Inflammatory macrophage (primary cell): Measurements from ENCODE around the gene LARP4B.
"Not testable (repeated sequence)": the region's sequence is repeated elsewhere in the genome, so short reads cannot be mapped to it uniquely, and the experiment has no call there.

ENCODE experiments used
- DNase-seq, 2 donors: peaks; one replicate each; pipeline ENCODE4 v3.0.0-alpha.2; 2020 to 2022

The LARP4B gene

DNA sequence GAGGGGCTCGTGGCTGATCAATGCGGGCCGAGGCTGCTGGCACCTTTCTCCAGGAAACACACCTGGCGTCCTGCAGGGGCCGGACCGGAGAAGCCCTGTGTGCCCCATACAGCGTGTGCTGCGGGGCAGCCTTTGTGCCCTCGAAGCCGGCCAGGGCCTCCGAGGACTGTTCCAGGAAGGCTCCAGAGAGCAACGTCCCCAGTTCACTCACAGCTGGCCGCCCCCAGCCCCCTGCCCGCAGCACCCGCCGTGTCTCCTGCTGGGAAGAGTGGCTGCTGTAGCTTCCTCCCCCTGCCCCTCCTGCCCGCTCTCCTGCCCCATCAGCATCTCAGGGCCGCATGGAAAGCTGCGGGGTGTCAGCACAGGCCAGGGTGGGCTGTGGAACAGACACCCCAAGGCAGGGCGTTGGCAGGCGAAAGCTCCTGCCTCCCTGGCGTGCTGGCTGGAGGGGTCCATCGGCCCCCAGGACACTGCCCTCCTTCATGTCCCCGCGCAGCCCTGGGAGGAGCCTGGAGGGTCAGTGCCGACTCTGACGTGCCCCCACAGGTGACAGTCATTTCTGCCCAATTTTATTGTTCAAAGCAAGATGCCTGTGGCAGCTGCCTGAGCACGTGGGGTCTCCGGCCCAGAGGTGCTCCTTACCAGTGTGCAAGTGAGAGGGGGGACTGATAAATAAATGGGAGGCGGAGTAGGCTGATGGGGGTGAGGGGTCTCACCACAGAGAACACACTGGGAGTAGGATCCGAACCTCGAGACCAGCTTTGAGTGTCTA lies 146.2 kb downstream of the LARP4B start:
- no peak for DNase-seq

DNA sequence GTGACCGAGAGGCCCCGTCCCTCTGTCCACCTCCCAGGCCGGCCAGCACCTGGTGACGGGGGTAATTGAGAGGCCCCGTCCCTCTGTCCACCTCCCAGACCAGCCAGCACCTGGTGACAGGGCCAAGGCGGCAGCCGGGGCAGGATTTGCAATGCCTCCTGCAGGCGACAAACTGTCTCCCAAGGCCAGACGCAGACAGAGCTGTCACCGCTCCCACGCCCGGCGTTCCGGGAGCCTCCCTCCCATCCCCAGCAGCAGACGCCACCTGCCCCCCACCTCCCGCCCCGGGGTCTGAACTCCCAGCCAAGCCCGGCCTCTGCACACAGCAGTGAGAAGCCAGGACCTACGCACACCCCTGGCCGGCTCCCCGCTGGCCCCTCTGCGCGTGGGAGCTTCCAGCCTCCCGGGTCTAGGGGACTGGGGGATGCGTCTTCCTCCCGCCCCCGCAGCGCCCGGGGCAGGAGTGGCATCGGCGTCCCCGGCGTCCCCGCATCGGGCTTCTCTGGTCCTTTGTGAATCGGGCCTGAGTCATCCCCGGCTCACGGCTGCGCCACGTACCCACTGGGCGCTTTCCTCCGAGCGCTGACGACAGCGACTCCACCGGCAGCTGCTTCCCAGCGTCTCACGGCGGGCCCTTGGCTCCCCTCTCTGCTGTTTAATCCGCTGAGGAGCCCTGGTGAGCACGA lies 147.0 kb downstream of the LARP4B start:
- DNase-seq, result no peak

DNA sequence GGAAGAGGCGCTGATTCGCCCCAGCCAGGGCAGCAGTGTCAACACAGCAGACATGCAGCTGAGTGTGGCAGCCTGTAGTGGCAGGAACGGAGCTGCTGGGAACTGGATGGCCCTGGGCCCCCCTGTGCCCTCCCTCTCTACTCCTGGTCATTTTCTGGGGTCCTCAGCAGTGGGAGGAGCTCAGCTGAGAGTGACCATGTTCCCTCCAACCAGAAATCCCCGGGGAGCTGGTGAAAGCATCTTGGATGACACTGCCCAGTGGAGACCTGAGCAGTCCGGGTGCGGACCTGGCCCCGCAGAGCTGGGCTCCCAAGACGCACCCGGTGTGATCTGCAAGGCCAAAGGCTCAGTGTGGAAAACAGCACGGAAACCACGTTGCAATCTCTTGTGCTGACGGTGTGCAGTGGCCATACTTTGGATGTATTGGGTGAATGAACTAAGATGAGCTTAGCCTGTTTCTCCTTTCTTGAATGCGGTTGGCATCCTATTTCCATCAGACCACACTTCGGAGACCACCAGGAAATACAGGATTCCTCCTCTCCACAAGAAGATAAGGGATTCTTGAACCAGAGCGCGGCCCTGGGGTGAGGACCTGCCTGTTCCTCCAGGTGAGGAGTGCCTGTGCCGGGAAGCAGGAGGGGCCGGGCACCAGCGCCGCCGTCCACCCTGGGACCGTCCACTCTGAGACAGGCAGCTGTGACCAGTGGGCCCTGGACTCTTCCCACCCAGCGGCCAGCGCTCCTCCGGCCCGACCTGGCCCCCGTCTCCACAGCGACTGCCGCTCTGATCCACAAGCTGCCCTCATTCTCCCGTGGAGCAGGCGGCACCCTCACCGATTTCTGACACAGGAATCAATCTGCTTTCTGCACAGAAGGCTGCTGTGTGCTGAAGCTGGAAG lies 148.5 kb downstream of the LARP4B start:
- no peak for DNase-seq

DNA sequence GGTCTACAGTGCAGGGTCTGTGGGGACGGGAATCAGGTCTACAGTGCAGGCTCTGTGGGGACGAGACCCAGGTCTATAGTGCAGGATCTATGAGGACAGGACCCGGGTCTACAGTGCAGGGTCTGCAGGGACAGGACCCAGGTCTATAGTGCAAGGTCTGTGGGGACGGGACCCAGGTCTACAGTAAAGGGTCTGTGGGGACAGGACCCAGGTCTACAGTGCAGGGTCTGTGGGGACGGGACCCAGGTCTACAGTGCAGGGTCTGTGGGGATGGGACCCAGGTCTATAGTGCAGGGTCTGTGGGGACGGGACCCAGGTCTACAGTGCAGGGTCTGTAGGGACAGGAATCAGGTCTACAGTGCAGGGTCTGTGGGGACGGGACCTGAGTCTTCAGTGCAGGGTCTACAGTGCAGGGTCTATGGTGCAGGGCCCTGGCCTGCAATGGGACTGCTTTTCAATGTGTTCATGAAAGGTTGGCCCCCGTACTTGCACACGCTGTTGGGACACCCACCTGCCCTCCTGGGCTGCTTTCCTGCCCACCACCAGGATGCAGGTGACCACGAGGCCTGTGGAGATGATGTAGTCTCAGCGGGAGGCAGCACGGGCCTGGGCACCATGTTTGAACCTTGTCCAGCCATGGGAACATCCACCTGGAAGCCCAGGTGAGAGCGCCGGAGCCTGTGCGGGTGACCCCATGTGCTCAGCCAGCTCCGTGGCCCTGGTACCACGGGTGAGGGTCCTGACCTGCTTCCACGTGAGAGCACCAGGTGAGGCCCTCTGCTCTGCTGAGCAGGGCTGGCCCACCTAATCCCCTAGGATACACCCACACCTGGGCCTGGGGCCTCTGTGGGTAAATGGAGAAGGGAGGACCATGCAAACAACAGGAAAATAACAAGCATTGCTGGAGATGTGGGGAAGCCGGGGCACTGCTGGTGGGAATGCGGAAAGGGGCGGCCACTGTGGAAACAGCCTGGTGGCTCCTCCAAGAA lies 150.7 kb downstream of the LARP4B start:
- DNase-seq, result no peak

DNA sequence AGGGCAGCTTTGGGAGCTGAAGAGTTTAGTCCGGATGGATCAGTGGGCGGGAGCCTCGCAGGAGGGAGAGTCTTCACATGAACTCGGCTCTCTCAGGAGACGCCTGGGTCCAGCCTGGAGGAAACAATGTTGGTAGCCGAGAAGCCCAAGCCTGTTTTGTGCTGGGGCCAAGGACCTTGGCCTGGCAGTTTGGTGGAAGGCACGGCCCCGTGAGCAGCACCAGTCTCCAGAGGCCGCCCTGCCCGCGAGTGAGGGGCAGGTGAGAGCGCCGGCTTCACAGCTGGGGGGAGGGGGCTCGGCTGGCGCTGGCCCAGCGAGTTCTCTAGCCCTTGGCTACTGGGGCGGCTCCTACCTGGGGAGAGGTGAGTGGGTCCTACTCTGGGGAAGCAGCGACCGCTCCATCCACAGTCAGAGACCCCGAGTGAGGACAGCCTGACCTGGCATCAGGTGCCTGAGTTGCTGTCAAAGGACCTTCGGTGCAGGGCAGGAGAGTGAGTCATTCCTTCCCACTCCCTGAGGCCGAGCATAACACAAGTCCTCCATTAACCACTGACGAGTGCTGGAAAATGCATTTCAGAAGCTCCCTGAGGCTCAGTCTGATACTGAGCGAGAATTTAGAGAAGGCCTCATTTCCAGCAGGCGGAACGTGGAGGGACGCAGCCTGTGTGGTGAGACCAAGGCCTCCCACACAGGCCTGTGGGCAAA lies 152.7 kb downstream of the LARP4B start:
- no peak for DNase-seq

DNA sequence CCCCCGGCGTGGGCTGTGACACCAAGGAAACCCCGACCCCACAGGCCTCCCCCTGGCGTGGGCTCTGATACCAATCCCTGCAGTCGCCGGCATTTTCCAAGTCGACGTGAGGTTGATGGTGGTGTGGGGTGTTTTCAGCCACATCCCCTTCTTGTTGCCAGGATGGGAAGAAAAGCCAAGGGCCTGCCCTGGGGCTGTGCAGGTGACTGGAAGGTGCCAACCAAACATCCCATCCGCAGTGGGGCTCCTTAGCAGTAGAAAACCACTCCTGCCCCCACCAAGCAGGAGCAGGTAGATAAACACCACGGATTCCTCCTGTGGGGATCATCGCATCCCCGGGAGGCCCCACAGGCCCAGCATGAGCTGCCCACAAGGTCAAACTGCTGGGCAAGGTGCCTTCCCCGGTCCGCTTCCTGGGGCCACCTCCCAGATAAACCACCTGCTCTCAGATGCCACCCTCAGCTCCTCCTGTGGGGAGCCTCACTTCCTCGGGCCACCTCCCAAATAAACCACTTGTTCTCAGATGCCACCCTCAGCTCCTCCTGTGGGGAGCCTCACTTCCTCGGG lies 153.5 kb downstream of the LARP4B start:
- no peak for DNase-seq

DNA sequence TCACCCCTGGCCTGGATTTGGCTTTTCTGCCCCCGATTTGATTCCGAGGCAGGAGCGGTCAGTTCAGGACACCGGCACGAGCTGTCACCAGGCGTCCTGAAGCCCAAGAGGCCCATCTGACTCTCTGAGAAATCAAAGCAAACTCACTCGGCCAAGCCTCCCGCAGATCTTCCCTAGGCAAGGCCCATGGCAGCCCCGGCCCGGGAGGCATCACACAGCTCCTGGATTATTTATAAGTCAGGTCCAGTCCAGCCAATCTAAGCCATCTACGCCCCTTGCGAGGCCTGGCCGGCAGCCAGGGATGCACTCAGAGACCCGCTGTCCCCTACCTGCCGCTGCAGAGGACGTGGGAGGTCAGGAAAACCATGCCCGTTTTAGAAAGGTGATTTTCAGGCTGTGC lies 154.7 kb downstream of the LARP4B start:
- DNase-seq, result no peak

DNA sequence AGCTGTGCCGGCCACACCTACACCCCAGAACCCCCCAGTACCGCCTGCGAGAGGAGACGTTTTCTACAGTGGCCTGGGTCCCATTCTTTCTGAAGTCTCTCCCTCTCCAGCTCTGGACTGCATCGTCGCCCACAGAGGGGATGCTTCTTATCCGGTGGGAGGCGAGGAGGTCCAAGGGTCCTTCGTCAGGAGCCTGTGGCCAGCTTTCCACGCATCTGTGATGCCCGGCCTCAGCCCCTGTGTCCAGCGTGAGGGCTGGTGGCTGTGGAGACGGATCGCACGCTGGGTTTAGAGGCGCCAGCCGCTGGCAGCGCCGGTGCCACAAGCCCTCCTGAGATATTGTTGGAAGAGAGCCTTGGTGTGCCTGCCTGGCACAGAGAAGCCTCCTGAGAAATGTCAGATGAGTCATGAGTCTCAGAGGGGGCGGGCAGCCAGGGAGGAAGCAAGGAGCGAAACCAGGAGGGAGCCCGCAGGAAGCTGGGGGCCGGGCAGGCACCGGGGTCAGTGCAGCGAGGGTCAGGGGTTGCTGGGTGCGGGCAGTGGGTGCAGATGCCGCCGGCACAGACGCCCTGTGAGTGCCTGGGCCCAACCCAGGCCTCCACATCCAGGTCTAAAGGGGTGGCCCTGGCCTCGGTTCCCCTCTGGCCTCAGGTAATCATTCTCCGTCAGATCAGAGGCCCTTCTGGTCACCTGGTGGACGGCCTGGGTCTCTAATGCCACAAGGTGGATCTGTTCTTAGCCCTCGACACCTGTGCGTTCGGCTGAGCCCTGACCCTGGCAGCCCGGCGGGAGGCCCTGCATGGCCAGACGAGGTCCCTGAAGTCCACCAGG lies 156.0 kb downstream of the LARP4B start:
- DNase-seq, result peak in 1 of 2 donors; percentile 12

DNA sequence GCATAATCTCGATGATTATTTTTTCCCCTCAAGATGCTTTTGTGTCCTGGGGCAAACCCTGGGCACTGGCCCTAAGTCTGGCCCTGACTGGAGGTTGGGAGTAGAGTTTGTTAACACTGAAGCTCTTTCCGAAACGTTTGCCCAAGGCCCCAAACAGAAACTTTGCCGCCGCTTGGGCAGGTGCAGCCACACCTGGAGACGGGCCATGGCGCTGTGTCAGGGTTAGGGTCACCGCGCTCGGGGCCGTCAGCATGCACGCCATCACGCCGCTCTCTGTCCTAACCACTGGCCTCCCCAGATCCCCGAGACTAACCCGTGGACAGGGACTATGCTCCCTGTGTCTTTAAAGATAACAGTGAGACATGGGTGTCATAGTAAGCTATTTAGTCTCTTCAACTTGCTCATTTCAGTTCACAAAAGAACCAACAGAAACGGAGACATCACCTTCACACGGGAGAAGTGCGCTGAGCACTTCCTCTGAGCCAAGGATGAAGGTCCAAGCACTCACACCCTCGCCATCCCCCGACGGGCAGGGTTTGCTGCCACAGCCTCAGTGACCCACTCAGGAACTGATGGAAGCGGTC lies 156.8 kb downstream of the LARP4B start:
- DNase-seq, result no peak

DNA sequence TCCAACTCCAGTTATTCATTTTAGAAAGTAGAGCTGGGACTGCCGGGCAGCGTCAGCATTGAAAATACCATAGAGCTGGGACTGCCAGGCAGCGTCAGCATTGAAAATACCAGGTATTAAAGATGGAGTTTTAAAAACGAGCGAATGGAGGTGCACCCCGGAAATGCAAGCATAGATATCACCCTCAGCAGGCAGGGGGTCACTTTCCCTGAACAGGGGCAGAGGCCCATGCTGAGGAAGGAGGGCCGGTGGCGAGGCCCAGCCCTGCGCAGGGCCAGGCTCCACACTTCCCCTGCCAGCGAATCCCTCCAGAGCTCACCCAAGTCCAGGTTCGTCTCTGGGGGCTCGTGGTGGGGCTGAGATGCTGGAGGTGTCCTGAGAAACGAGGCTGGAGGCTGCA lies 157.3 kb downstream of the LARP4B start:
- DNase-seq, result no peak

DNA sequence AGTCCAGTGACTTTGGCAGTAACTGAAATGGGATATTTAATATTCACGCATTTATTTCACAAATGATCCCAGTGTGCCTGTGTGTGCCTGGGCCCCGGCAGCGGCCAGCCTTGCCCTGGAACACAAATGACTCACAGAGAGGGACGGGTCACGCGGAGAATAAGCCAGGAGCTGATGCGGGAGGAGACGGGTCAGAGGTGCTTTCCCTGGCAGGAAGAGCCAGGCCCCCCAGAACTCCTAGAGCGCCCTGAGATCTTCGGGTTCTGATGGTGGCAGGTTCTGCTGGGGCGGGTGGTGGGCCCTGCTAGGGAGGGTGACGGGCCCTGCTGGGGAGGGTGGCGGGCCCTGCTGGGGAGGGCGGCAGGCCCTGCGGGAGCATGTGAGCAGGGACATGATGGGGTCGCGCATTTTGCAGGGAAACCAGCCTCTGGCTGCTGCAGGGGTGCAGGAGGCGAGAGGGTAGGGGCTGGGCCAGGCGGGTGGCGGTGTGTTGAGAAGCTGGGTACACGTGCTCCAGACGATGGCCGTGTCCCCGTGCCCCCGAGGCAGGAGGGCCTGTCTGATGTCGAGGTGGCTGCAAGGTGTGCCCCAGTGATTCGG lies 157.8 kb downstream of the LARP4B start:
- DNase-seq, result no peak

DNA sequence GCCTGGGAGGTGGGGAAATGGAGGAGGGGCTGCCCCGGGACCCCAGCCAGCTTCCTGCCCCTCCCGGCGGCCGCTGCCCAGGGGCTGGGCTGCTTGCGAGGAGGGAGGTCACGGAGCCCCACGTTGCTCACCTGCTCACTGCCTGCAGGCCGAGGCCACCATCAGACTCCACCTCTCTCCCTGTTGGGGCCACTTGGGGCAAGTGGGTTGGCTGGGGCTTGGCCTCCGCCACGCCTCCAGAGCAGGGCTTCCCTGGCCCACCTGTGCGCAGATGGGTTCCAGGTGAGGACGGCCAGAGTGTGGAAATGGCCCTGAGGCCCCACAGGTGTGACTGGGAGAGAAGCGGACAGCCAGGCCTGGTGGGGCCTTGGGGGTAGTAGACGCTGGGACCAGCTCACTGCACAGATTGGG lies 159.3 kb downstream of the LARP4B start:
- DNase-seq, result no peak

DNA sequence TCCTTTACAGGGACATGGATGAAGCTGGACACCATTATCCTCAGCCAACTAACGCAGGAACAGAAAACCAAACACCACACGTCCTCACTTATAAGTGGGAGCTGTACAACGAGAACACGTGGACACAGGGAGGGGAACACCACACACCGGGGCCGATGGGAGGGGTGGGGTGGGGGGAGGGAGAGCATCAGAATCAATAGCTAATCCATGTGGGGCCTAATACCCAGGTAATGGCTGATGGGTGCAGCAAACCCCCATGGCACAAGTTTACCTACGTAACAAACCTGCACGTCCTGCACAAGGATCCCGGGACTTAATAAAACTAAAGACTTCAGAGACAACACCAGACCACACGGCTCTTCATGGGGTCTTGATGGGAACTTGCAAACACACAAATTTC lies 159.9 kb downstream of the LARP4B start:
- DNase-seq, result no peak

DNA sequence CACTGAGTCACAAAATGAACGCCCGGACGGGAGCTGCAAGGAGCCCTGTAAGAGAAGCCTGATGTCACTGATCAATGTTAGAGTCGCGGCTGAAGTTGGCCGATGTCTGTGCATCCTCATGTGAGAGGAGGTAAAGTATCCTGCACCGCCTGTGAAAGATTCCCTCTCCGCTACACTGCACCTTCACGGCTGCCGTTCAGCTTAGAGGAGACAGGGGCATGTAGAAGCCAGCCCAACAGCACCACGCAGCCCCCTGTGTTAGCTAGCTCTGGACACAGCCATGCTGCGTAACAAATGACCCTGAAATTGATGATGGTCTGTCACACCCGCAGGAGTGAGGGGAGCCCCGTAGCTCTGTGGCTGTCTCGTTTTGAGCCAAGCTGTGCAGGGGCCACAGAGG lies 160.5 kb downstream of the LARP4B start:
- no peak for DNase-seq

DNA sequence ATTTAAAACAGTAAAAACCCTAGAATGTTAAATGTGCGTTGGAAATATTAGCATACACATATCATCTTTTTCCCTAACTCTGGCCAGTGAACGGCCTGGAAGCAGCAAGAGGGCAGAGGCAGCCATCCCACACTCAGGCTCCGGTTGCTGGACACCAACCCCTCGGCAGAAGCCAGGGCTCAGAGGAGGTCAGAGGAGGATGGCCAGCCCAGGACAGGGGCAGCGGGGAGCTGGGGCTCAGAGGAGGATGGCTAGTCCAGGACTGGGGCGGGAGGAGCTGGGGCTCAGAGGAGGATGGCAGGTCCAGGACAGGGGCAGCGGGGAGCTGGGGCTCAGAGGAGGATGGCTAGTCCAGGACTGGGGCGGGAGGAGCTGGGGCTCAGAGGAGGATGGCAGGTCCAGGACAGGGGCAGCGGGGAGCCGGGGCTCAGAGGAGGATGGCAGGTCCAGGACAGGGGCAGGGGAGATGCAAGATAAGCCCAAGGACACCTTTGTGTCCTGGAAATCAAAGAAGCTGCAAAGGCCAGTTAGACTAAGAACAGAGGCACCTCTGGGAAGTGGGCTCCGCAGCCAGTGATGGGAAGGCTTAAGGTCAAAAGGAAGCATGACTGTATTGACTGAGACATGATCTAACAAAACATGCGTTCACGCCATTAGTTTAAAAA lies 161.3 kb downstream of the LARP4B start:
- not testable (repeated sequence) for DNase-seq

DNA sequence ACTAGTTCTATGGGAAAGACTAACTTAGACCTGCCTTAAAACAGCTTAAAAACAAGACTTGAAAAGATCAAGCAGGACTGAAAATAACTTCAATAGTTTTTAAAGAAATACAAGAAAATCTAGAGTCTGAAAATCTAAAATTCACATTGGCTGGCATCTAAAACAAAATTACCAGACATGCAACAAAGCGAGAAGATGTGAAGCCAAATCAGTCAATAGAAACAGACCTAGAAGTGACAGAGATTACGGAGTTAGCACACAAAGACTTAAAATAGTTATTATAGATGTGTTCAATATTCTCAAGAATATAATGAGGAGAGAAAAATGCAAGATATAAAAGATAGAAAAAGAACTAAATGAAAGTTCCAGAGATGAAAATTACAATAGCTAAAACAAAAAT lies 163.7 kb downstream of the LARP4B start:
- DNase-seq, result no peak

DNA sequence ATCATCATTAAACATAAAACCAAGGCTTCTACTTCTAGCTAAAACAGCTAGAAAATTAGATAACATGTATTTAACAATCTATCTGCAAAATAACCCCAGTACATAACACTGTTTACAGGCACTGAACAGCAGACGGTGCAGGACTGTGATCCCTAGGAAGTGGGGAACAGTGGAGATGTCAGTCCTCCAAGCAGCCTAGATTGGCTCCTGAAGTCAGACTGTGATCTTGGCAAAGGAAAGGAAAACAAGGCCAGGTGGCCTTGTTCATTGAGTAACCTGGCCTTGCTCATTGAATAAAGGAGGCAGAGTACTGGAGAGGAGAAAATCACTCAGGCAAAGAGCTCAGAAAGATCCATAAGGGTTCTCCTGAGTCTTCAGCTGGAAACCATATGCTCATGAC lies 164.3 kb downstream of the LARP4B start:
- no peak for DNase-seq

DNA sequence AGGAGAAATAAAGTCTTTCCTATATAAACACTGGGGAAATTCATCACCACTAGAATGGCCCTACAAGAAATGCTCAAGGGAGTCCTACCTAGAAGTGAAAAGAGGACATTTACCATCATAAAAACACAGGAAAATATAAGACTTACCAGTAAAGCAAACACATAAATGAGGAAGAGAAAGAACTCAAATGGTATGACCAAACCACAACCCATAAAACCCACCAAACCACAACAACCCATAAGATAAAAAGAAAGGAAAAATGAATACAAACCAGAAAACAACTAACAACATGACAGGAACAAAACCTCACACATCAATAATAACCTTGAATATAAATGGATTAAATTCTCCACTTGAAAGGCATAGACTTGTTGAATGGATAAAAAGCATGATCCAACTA lies 170.1 kb downstream of the LARP4B start:
- no peak for DNase-seq

DNA sequence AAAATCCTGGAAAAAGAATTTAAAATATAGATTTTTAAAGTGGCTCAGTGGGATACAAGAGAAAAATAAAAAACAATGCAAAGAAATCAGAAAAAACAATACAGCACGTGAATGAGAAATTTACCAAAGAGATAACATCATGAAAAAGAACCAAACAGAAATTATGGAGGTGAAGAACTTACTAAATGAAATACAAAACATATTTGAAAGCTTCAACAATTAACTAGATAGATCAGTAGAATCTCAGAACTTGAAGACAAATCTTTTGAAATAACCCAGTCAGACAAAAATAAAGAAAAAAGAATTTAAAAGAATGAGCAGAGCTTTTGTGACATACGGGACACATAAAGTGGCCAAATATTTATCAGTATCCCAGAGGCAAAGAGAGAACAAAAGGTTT lies 170.9 kb downstream of the LARP4B start:
- DNase-seq, result no peak
